Uterus (tissue), 4 donors: ENCODE results near the gene HNRNPH3. TPM values are rescaled to one million over a fixed set of nuclear protein-coding genes. Genes with fewer than 3 reads are reported as not detected.
"Not testable (repeated sequence)": the region's sequence is repeated elsewhere in the genome, so short reads cannot be mapped to it uniquely, and the experiment has no call there.

Experiments used
- DNase-seq, 2 donors: peaks; one replicate each; pipeline ENCODE4 v3.0.0-alpha.2; 2019 to 2020
- H3K27ac ChIP-seq, 2 donors: fragments of 200-600 bp; sonication (generic); 1 replicate in 1 of 2; 2 replicates in 1 of 2; pipeline ENCODE4 v1.5.1; 2016 to 2018
- H3K27me3 ChIP-seq, 2 donors: fragments of 200-600 bp; sonication (generic); one replicate each; pipeline ENCODE4 v1.5.1; 2018 to 2019; ENCODE audit warnings: control low read depth in 1 of 2
- H3K36me3 ChIP-seq, 2 donors: fragments of 200-600 bp; sonication (generic); one replicate each; pipeline ENCODE4 v1.5.1; 2019; ENCODE audit warnings: control low read depth in 1 of 2
- H3K4me1 ChIP-seq, 2 donors: fragments of 200-600 bp; sonication (generic); one replicate each; pipeline ENCODE4 v1.5.1; 2018 to 2019; ENCODE audit warnings: control low read depth in 1 of 2
- H3K4me3 ChIP-seq, 2 donors: fragments of 200-600 bp; sonication (generic); 1 replicate in 1 of 2; 2 replicates in 1 of 2; pipeline ENCODE4 v1.5.1; 2018 to 2019; ENCODE audit warnings: mild to moderate bottlenecking in 1 of 2
- H3K9me3 ChIP-seq, 2 donors: fragments of 200-600 bp; sonication (generic); one replicate each; pipeline ENCODE4 v1.5.1; 2019; ENCODE audit warnings: control low read depth in 1 of 2
- CTCF ChIP-seq, 4 experiments: fragments of 200-600 bp in 2 of 4; fragments of 450-650 bp in 2 of 4; sonication (generic) in 2 of 4; IDR thresholded peaks; one replicate each; pipeline ENCODE4 v1.5.1; 2016 to 2019; ENCODE audit warnings: antibody characterized with exemption in 4 of 4, mild to moderate bottlenecking in 2 of 4, moderate library complexity in 1 of 4
- POLR2A ChIP-seq, 2 donors: fragments of 450-650 bp; IDR thresholded peaks; one replicate each; pipeline ENCODE4 v1.6.1; 2016; ENCODE audit warnings: antibody characterized with exemption in 2 of 2, mild to moderate bottlenecking in 1 of 2, moderate library complexity in 1 of 2
- intact Hi-C: fragments of 100-400 bp; cut with DNase I; formaldehyde crosslinking; loops from one replicate; pipeline ENCODE4 v1.15.1; 2023; ENCODE audit warnings: low total_unique reads
- total RNA-seq, 4 donors: library from RNA; depleted of rRNA in 3 of 4; stranded (reverse); fragments of >200 nt in 3 of 4; gene quantifications; one replicate each; pipeline versions ENCODE4 v1.1.0 to v1.2.4, GENCODE V29; 2014 to 2023
- donor health status: DM: yes; HTN: yes; CAD: no.

The HNRNPH3 gene
- total RNA-seq, 4 donors from 2014 or later: 30.0 to 144 (median 63.7) TPM

- Histone ChIP-seq H3K36me3 (no peaks in the 10 kb centered on the region), H3K9me3 (no peaks in the 10 kb centered on the region), H3K4me1 (no peaks in the 10 kb centered on the region), H3K27me3 (no peaks in the 10 kb centered on the region), H3K27ac (no peak overlapping the region), H3K4me3 (no peak overlapping the region)
- intact Hi-C loops: no loop called here
- DNase-seq: no peak
- TF ChIP-seq CTCF (IDR thresholded peaks at IDR 0.05): no peak
- no peak for TF ChIP-seq POLR2A (IDR thresholded peaks at IDR 0.05)
Measured at GRCh38 chr10:68303849-68304412, 27.9 kb upstream of the HNRNPH3 start.

- no peaks in the 10 kb centered on the region for H3K36me3 ChIP-seq
- H3K4me1 ChIP-seq: no peaks in the 10 kb centered on the region
- H3K9me3 ChIP-seq: no peaks in the 10 kb centered on the region
- TF ChIP-seq CTCF (IDR thresholded peaks at IDR 0.05): no peak
- no peak for TF ChIP-seq POLR2A (IDR thresholded peaks at IDR 0.05)
- DNase-seq: no peak
- H3K27me3 ChIP-seq: no peaks in the 10 kb centered on the region
- H3K27ac ChIP-seq: no peak overlapping the region
- H3K4me3 ChIP-seq: no peak overlapping the region
- intact Hi-C loops: no loop called here
Measured at GRCh38 chr10:68305854-68306253, 26.0 kb upstream of the HNRNPH3 start.

- Histone ChIP-seq H3K4me3 (no peak overlapping the region), H3K27ac (no peak overlapping the region), H3K9me3 (no peaks in the 10 kb centered on the region), H3K36me3 (no peaks in the 10 kb centered on the region), H3K27me3 (no peaks in the 10 kb centered on the region), H3K4me1 (no peaks in the 10 kb centered on the region)
- no peak for TF ChIP-seq POLR2A (IDR thresholded peaks at IDR 0.05)
- TF ChIP-seq CTCF (IDR thresholded peaks at IDR 0.05): no peak
- DNase-seq: no peak
- intact Hi-C loops: no loop called here
Measured at GRCh38 chr10:68310531-68310930, 21.3 kb upstream of the HNRNPH3 start.

- H3K27ac ChIP-seq, intact Hi-C loops, H3K9me3 ChIP-seq, DNase-seq, H3K36me3 ChIP-seq, H3K27me3 ChIP-seq, H3K4me3 ChIP-seq, H3K4me1 ChIP-seq: not testable (repeated sequence)
Measured at GRCh38 chr10:68314930-68315329, 16.9 kb upstream of the HNRNPH3 start.

- peaks cover 0 to 5% of the 10 kb centered on the region in 2 donors for H3K9me3 ChIP-seq
- TF ChIP-seq CTCF (IDR thresholded peaks at IDR 0.05) (no peak), POLR2A (IDR thresholded peaks at IDR 0.05) (no peak)
- no peaks in the 10 kb centered on the region for H3K27me3 ChIP-seq
- DNase-seq: no peak
- H3K4me3 ChIP-seq: no peak overlapping the region
- H3K4me1 ChIP-seq: no peaks in the 10 kb centered on the region
- intact Hi-C loops: no loop called here
- H3K27ac ChIP-seq: no peak overlapping the region
- H3K36me3 ChIP-seq: no peaks in the 10 kb centered on the region
Measured at GRCh38 chr10:68315582-68315981, 16.3 kb upstream of the HNRNPH3 start.
